NCI-H2029 (cell line): ENCODE measurements around the gene ARHGAP42.

ENCODE experiments used
- DNase-seq: peaks from one replicate; lab custom pipeline; 2025; lab: John Stamatoyannopoulos, UW

The ARHGAP42 gene

GRCh38 chr11:100681064-100681502 lies 6.0 kb upstream of the ARHGAP42 start:
- DNase-seq = peak; percentile 76

GRCh38 chr11:100682247-100682969 lies 4.7 kb upstream of the ARHGAP42 start:
- no peak for DNase-seq

GRCh38 chr11:100683126-100683525 lies 4.0 kb upstream of the ARHGAP42 start:
- DNase-seq = no peak

GRCh38 chr11:100684101-100685065 lies 2.7 kb upstream of the ARHGAP42 start:
- peak; percentile 45 for DNase-seq

GRCh38 chr11:100686476-100687053 lies 523 bp upstream of the ARHGAP42 start:
- no peak for DNase-seq

GRCh38 chr11:100687630-100688395 lies 725 bp downstream of the ARHGAP42 start:
- no peak for DNase-seq

GRCh38 chr11:100689141-100689540 lies 2.1 kb downstream of the ARHGAP42 start:
- DNase-seq = no peak

GRCh38 chr11:100691896-100692653 lies 5.0 kb downstream of the ARHGAP42 start:
- DNase-seq = no peak

GRCh38 chr11:100695911-100696310 lies 8.8 kb downstream of the ARHGAP42 start:
- no peak for DNase-seq

GRCh38 chr11:100703139-100703538 lies 16.1 kb downstream of the ARHGAP42 start:
- no peak for DNase-seq

GRCh38 chr11:100703801-100704575 lies 16.9 kb downstream of the ARHGAP42 start:
- DNase-seq = no peak

GRCh38 chr11:100705447-100705846 lies 18.4 kb downstream of the ARHGAP42 start:
- DNase-seq = no peak

- DNase-seq = no peak
Measured at GRCh38 chr11:100706179-100706578, 19.1 kb downstream of the ARHGAP42 start.

- DNase-seq = no peak
Measured at GRCh38 chr11:100709233-100709957, 22.3 kb downstream of the ARHGAP42 start.

- DNase-seq = no peak
Measured at GRCh38 chr11:100711984-100712383, 24.9 kb downstream of the ARHGAP42 start.

- DNase-seq = no peak
Measured at GRCh38 chr11:100712583-100712982, 25.5 kb downstream of the ARHGAP42 start.

- no peak for DNase-seq
Measured at GRCh38 chr11:100715165-100715761, 28.2 kb downstream of the ARHGAP42 start.

- no peak for DNase-seq
Measured at GRCh38 chr11:100716838-100717237, 29.8 kb downstream of the ARHGAP42 start.

GRCh38 chr11:100719362-100719761 lies 32.3 kb downstream of the ARHGAP42 start:
- DNase-seq = peak; percentile 79
